SHP77 (cell line): ENCODE data around the gene DNAJC27.
"Not testable (repeated sequence)": the region's sequence is repeated elsewhere in the genome, so short reads cannot be mapped to it uniquely, and the experiment has no call there.

Source experiments
- DNase-seq, 2 experiments: peaks; one replicate each; lab custom pipeline; 2025; lab: John Stamatoyannopoulos, UW

The DNAJC27 gene

GRCh38 chr2:24971536-24972314, at the start of gene DNAJC27:
DNAJC27 (minus strand) TSS chr2:24971955; CDS start chr2:24971904, 51 bp downstream.
- peak; percentile 91 to 97 for DNase-seq

- no peak for DNase-seq
These were observed 46.9 kb upstream of the DNAJC27 start for GRCh38 chr2:25018681-25019080.

GRCh38 chr2:25014631-25015030, 42.9 kb upstream of the DNAJC27 start:
- no peak for DNase-seq

GRCh38 chr2:25011342-25011741, 39.6 kb upstream of the DNAJC27 start:
- DNase-seq, result not testable (repeated sequence)

GRCh38 chr2:25009954-25010353, 38.2 kb upstream of the DNAJC27 start:
- DNase-seq, result no peak

- DNase-seq, result no peak
These were observed 30.3 kb upstream of the DNAJC27 start for GRCh38 chr2:25002066-25002465.

- no peak for DNase-seq
These were observed 29.5 kb upstream of the DNAJC27 start for GRCh38 chr2:25001325-25001637.

GRCh38 chr2:25000503-25001324, 29.0 kb upstream of the DNAJC27 start:
- no peak for DNase-seq

- no peak for DNase-seq
These were observed 28.3 kb upstream of the DNAJC27 start for GRCh38 chr2:25000036-25000435.

- DNase-seq, result not testable (repeated sequence)
These were observed 27.3 kb upstream of the DNAJC27 start for GRCh38 chr2:24999097-24999496.

- DNase-seq, result no peak
These were observed 22.5 kb upstream of the DNAJC27 start for GRCh38 chr2:24994146-24994724.

GRCh38 chr2:24993406-24994145, 21.8 kb upstream of the DNAJC27 start:
- DNase-seq, result no peak

- no peak for DNase-seq
These were observed 14.6 kb upstream of the DNAJC27 start for GRCh38 chr2:24986372-24986771.

GRCh38 chr2:24985511-24985910, 13.8 kb upstream of the DNAJC27 start:
- no peak for DNase-seq

- peak in 1 of 2 experiments; percentile 14 for DNase-seq
These were observed 13.2 kb upstream of the DNAJC27 start for GRCh38 chr2:24984912-24985311.

GRCh38 chr2:24981411-24982136, 9.8 kb upstream of the DNAJC27 start:
- DNase-seq, result no peak

GRCh38 chr2:24978661-24979060, 6.9 kb upstream of the DNAJC27 start:
- DNase-seq, result no peak

- DNase-seq, result no peak
These were observed 5.9 kb upstream of the DNAJC27 start for GRCh38 chr2:24977631-24978030.

GRCh38 chr2:24973812-24974211, 2.1 kb upstream of the DNAJC27 start:
- no peak for DNase-seq

- DNase-seq, result peak in 1 of 2 experiments; percentile 51
These were observed 683 bp upstream of the DNAJC27 start for GRCh38 chr2:24972315-24972961.

- DNase-seq, result no peak
These were observed 544 bp downstream of the DNAJC27 start for GRCh38 chr2:24971286-24971535.
